GM12891 (cell line): ENCODE measurements around the gene S100A12.

Source experiments
- PAX5 ChIP-seq: IDR thresholded peaks from 2 replicates; pipeline ENCODE4 v1.6.1; 2011; ENCODE audit warnings: low read length, moderate library complexity, mild to moderate bottlenecking; ENCODE audit not compliant: insufficient read depth, severe bottlenecking
- POLR2A ChIP-seq: IDR thresholded peaks from 2 replicates; pipeline ENCODE4 v1.6.1; 2011; ENCODE audit warnings: low read depth, low read length, control low read depth

DNA sequence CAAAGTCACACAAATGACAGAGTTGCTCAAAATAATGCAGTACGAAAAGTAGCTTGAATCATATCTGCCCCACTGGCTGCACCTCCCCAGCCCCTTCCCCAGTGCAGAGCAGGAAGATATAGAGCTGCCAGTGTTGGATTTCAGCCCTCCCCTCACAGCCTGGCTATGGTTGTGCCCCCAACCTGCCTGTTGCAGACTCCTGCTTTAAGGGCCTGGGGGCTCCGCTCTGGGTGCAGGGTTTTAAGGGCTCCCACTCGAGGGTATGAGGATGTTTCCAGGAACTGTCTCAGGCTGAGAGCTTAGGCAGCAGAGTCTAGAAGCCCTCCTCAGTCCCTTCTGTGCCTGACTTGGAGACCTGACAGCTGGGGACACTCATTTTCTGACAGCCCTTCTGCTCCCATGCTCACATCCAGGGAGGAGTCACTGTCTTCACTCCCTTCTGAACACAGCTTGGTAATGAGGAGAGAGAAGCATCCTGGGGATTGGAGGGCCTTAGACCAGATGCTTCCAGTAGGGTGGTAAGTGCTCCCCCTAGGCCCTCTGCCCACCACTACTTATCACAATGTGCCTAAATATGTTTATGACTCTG lies 13.1 kb downstream of the S100A12 start:
- no peak for TF ChIP-seq POLR2A
- no peak for TF ChIP-seq PAX5
